ENCODE data around the gene NCKAP1.

NCKAP1 gene

GRCh38 chr2:182868054-182868796 is 170.0 kb downstream of the NCKAP1 start:
- H3K36me3 ChIP-seq: no peaks in the 10 kb centered on the region
- no peak overlapping the region for H3K27ac ChIP-seq
- H3K27me3 ChIP-seq: peaks cover 64% of the 10 kb centered on the region
- no peak for TF ChIP-seq CTCF (IDR thresholded peaks at IDR 0.05)
- H3K4me1 ChIP-seq (ENCODE audit: control insufficient read depth in 1 of 2, insufficient read depth in 1 of 2, low read depth in 1 of 2, low read length in 1 of 2): no peaks in the 10 kb centered on the region
- H3K4me3 ChIP-seq (ENCODE audit: low read depth in 1 of 2, low read length in 1 of 2): no peak overlapping the region
- H3K9me3 ChIP-seq: no peaks in the 10 kb centered on the region

DNA sequence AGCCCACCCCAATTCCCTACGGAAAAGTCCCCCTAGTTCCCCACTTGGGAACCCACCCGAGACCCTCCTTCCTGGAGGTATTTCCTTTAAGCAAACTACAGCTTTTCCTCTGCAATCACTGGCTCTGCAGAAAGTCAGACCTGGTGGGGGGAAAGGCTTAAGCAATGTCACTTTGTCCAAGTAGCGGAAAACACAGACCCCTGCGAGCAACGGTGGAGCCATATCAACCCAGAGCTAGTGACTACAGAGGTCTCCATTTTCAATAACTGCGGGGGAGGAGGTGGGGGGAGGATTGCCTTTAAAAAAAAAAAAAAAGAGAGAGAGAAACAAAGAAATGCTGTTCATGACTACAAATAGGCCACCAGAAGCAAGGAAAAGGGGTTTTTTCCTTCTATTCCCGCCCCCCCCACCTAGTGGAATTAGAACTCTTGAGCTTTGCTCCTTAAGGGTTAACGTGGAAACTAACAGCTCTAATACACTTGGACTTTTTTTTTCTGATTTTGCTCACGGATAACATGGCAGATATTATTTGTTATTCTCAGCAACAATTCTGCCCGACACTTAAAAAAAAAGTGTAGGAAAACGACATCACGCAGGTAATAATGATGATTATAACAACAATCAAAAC is 170.7 kb downstream of the NCKAP1 start:
- no peak for TF ChIP-seq CTCF (IDR thresholded peaks at IDR 0.05)
- Histone ChIP-seq H3K27ac (no peak overlapping the region), H3K4me1 (ENCODE audit: control insufficient read depth in 1 of 2, insufficient read depth in 1 of 2, low read depth in 1 of 2, low read length in 1 of 2) (no peaks in the 10 kb centered on the region), H3K36me3 (no peaks in the 10 kb centered on the region), H3K4me3 (ENCODE audit: low read depth in 1 of 2, low read length in 1 of 2) (no peak overlapping the region), H3K9me3 (no peaks in the 10 kb centered on the region), H3K27me3 (peaks cover 64% of the 10 kb centered on the region)

- Histone ChIP-seq H3K9me3 (no peaks in the 10 kb centered on the region), H3K36me3 (no peaks in the 10 kb centered on the region), H3K27me3 (peaks cover 64% of the 10 kb centered on the region), H3K4me1 (ENCODE audit: control insufficient read depth in 1 of 2, insufficient read depth in 1 of 2, low read depth in 1 of 2, low read length in 1 of 2) (no peaks in the 10 kb centered on the region), H3K4me3 (ENCODE audit: low read depth in 1 of 2, low read length in 1 of 2) (no peak within 1 kb of the TSS), H3K27ac (no peak within 1 kb of the TSS)
- TF ChIP-seq CTCF (IDR thresholded peaks at IDR 0.05): no peak
Measured at GRCh38 chr2:182866461-182867406, 171.5 kb downstream of the NCKAP1 start, which contains the start of gene FRZB. Gene FRZB (minus strand): TSS chr2:182866637. CDS start chr2:182866552, 85 bp downstream.

DNA sequence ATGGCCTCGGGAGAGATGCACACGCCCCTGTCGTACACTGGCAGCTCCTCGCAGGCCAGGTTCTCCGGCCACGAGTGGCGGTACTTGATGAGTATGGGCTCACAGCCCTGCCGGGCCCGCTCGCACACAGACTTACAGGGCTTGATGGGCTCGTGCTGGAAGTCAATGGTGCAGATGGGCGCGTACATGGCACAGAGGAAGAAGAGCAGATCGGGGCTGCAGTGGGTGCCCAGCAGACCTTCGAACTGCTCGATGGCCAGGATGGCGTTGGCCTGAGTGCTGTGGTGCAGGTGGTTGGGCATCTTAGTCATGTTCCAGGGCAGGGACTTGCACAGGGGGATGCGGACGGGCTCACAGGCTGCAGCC is 172.2 kb downstream of the NCKAP1 start:
- no peaks in the 10 kb centered on the region for H3K36me3 ChIP-seq
- peaks cover 64% of the 10 kb centered on the region for H3K27me3 ChIP-seq
- no peaks in the 10 kb centered on the region for H3K4me1 ChIP-seq (ENCODE audit: control insufficient read depth in 1 of 2, insufficient read depth in 1 of 2, low read depth in 1 of 2, low read length in 1 of 2)
- no peak overlapping the region for H3K4me3 ChIP-seq (ENCODE audit: low read depth in 1 of 2, low read length in 1 of 2)
- H3K27ac ChIP-seq: no peak overlapping the region
- H3K9me3 ChIP-seq: no peaks in the 10 kb centered on the region
- no peak for TF ChIP-seq CTCF (IDR thresholded peaks at IDR 0.05)

GRCh38 chr2:182864949-182865570 is 173.2 kb downstream of the NCKAP1 start:
- Histone ChIP-seq H3K27me3 (peaks cover 64% of the 10 kb centered on the region), H3K27ac (no peak overlapping the region), H3K4me1 (ENCODE audit: control insufficient read depth in 1 of 2, insufficient read depth in 1 of 2, low read depth in 1 of 2, low read length in 1 of 2) (no peaks in the 10 kb centered on the region), H3K9me3 (no peaks in the 10 kb centered on the region), H3K36me3 (no peaks in the 10 kb centered on the region), H3K4me3 (ENCODE audit: low read depth in 1 of 2, low read length in 1 of 2) (no peak overlapping the region)
- no peak for TF ChIP-seq CTCF (IDR thresholded peaks at IDR 0.05)

All from neutrophil (primary cell).